ENCODE measurements around the gene PBRM1. TPM values are rescaled to one million over a fixed set of nuclear protein-coding genes. Genes with fewer than 3 reads are reported as not detected.

Gene PBRM1
- total RNA-seq, 1 experiment from 2014 or later: 74.2 TPM

GRCh38 chr3:52693071-52693470 lies 7.4 kb upstream of the PBRM1 start:
- no peaks in the 10 kb centered on the region for H3K79me2 ChIP-seq (ENCODE audit: insufficient read depth, low read length)
- H3K4me2 ChIP-seq (ENCODE audit: insufficient read depth, insufficient read length, low read length): no peak overlapping the region
- no peak overlapping the region for H3K4ac ChIP-seq (ENCODE audit: low read depth, low read length)
- H3K79me1 ChIP-seq (ENCODE audit: insufficient read depth, low read depth, low read length, poor library complexity, severe bottlenecking): peaks cover 7% of the 10 kb centered on the region
- H2BK20ac ChIP-seq (ENCODE audit: low read depth, low read length, poor library complexity, severe bottlenecking): no peak overlapping the region
- no peak for TF ChIP-seq CTCF (conservative IDR thresholded peaks at IDR 0.05)
- no peak overlapping the region for H4K8ac ChIP-seq (replicated peaks; ENCODE audit: insufficient read length, low read depth, low read length)
- Mint-ChIP-seq H3K27me3 (ENCODE audit: low read depth) (no peaks in the 10 kb centered on the region), H3K27ac (peak overlapping the region in 1 of 3 experiments; percentile 81; a peak in 2 of 7 replicates), H3K36me3 (ENCODE audit: insufficient read depth in 1 of 3, low read depth in 3 of 3) (peaks cover 61 to 96% (median 90%) of the 10 kb centered on the region in 3 experiments), H3K9me3 (no peaks in the 10 kb centered on the region), H3K4me3 (no peak overlapping the region), H3K4me1 (0 out of 4 replicates have a peak, but pooled peaks cover 0 to 5% of the 10 kb centered on the region in 2 experiments)
- H3K27ac ChIP-seq (ENCODE audit: insufficient read length, low read depth, low read length): no peak overlapping the region
- H3K14ac ChIP-seq (ENCODE audit: insufficient read depth, low read length): no peak overlapping the region
- H2BK15ac ChIP-seq (ENCODE audit: low read depth, low read length): no peak overlapping the region
- H3K23me2 ChIP-seq (ENCODE audit: insufficient read length, low read depth, low read length, poor library complexity, severe bottlenecking): no peaks in the 10 kb centered on the region
- no peak overlapping the region for H4K91ac ChIP-seq (ENCODE audit: insufficient read length, low read depth, low read length)
- no peak overlapping the region for H3K23ac ChIP-seq (ENCODE audit: insufficient read length, low read depth, low read length)
- H3K4me1 ChIP-seq (ENCODE audit: insufficient read depth, low read length): no peaks in the 10 kb centered on the region
- H3K56ac ChIP-seq (ENCODE audit: insufficient read length, low read depth, low read length): no peak overlapping the region
- H3T11ph ChIP-seq (ENCODE audit: low read length): no peak overlapping the region
- no peaks in the 10 kb centered on the region for H3K27me3 ChIP-seq (ENCODE audit: insufficient read depth, low read length)
- no peak for DNase-seq
- no peak overlapping the region for H2BK120ac ChIP-seq (ENCODE audit: low read depth, low read length, poor library complexity, severe bottlenecking)
- no peak overlapping the region for H2BK5ac ChIP-seq (ENCODE audit: insufficient read length, low read length)
- H2AK5ac ChIP-seq (ENCODE audit: insufficient read length, low read length): no peak overlapping the region
- no peak overlapping the region for H3K18ac ChIP-seq (ENCODE audit: insufficient read length, low read depth, low read length)
- H3K9ac ChIP-seq (ENCODE audit: extremely low read depth, insufficient read length, low read length): no peak overlapping the region
- H3K9me3 ChIP-seq (ENCODE audit: control insufficient read depth, low read depth, low read length): no peaks in the 10 kb centered on the region
- H2AFZ ChIP-seq (ENCODE audit: low read length): no peak overlapping the region
- H4K20me1 ChIP-seq (ENCODE audit: control insufficient read depth, insufficient read depth, insufficient read length): no peaks in the 10 kb centered on the region
- no peak overlapping the region for H4K5ac ChIP-seq (ENCODE audit: insufficient read length, low read depth, low read length)
- H2BK12ac ChIP-seq (ENCODE audit: insufficient read length, low read depth, low read length): no peak overlapping the region

Data from H9 (cell line).